ENCODE data around the gene PPEF1. TPM values are rescaled to one million over a fixed set of nuclear protein-coding genes. Genes with fewer than 3 reads are reported as not detected.

PPEF1 gene
- total and polyA plus RNA-seq, 2 of the 13 experiments (the other 11 are each of a cell fraction or from before 2014, with no cell fraction given) = not detected

- no peak overlapping the region for H3K4me2 ChIP-seq (ENCODE audit: low read depth, low read length)
- no peak overlapping the region for H2AFZ ChIP-seq (ENCODE audit: low read length)
- ChIA-PET CTCF (ENCODE audit: low intra/inter-chr PET ratio, low total read pairs) (no interaction called here), POLR2A (no interaction called here)
- no peaks in the 10 kb centered on the region for H3K4me1 ChIP-seq (ENCODE audit: insufficient read depth, low read length)
- in situ Hi-C loops (cut with HindIII; ENCODE audit: extremely low pct_ligation_motif_present, low pct_unique_long_range_greater_than_20kb) = no loop called here
- no peak for ATAC-seq
- no peaks in the 10 kb centered on the region for H3K9me3 ChIP-seq (ENCODE audit: low read length)
- no peak overlapping the region for H3K27ac ChIP-seq (ENCODE audit: extremely low read length, insufficient read depth, low read length)
- no peaks in the 10 kb centered on the region for H3K36me3 ChIP-seq (replicated peaks in 1 of 2; ENCODE audit: control insufficient read depth in 1 of 2, insufficient read depth in 2 of 2, low read length in 2 of 2)
- no TSS peak for BruUV-seq (replicated peaks)
- intact Hi-C loops (cut with micrococcal nuclease; ENCODE audit: unreplicated experiment) = no loop called here
- H3K4me3 ChIP-seq (replicated peaks in 1 of 3; ENCODE audit: insufficient read depth in 1 of 3, low read depth in 2 of 3, low read length in 3 of 3) = no peak overlapping the region
- H3K79me2 ChIP-seq (ENCODE audit: insufficient read depth, low read length) = no peaks in the 10 kb centered on the region
- DNase-seq (ENCODE audit: low spot score) = no peak
- no peak for FAIRE-seq
- H4K20me1 ChIP-seq (ENCODE audit: insufficient read depth, low read length) = no peaks in the 10 kb centered on the region
- H3K27me3 ChIP-seq (ENCODE audit: control insufficient read depth in 1 of 2, insufficient read depth in 2 of 2, low read length in 2 of 2) = no peaks in the 10 kb centered on the region
- H3K9ac ChIP-seq (ENCODE audit: insufficient read depth, low read depth, low read length) = no peak overlapping the region
- TF ChIP-seq PITX1 (CRISPR knock-in tag; IDR thresholded peaks at IDR 0.05) = no peak
- TF ChIP-seq CREBL2 (CRISPR knock-in tag; IDR thresholded peaks at IDR 0.05; ENCODE audit: borderline replicate concordance) = no peak
- no peak for TF ChIP-seq ZNF766 (CRISPR knock-in tag; IDR thresholded peaks at IDR 0.05; ENCODE audit: borderline replicate concordance)
- TF ChIP-seq ATF7 (IDR thresholded peaks at IDR 0.05) = no peak
- TF ChIP-seq ATF7 (CRISPR knock-in tag; IDR thresholded peaks at IDR 0.05) = no peak
- TF ChIP-seq ZNF17 (CRISPR knock-in tag; IDR thresholded peaks at IDR 0.05) = no peak
- TF ChIP-seq, protein P1, sequence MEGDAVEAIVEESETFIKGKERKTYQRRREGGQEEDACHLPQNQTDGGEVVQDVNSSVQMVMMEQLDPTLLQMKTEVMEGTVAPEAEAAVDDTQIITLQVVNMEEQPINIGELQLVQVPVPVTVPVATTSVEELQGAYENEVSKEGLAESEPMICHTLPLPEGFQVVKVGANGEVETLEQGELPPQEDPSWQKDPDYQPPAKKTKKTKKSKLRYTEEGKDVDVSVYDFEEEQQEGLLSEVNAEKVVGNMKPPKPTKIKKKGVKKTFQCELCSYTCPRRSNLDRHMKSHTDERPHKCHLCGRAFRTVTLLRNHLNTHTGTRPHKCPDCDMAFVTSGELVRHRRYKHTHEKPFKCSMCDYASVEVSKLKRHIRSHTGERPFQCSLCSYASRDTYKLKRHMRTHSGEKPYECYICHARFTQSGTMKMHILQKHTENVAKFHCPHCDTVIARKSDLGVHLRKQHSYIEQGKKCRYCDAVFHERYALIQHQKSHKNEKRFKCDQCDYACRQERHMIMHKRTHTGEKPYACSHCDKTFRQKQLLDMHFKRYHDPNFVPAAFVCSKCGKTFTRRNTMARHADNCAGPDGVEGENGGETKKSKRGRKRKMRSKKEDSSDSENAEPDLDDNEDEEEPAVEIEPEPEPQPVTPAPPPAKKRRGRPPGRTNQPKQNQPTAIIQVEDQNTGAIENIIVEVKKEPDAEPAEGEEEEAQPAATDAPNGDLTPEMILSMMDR (CRISPR knock-in tag; IDR thresholded peaks at IDR 0.05) = no peak
- TF ChIP-seq, protein P2, sequence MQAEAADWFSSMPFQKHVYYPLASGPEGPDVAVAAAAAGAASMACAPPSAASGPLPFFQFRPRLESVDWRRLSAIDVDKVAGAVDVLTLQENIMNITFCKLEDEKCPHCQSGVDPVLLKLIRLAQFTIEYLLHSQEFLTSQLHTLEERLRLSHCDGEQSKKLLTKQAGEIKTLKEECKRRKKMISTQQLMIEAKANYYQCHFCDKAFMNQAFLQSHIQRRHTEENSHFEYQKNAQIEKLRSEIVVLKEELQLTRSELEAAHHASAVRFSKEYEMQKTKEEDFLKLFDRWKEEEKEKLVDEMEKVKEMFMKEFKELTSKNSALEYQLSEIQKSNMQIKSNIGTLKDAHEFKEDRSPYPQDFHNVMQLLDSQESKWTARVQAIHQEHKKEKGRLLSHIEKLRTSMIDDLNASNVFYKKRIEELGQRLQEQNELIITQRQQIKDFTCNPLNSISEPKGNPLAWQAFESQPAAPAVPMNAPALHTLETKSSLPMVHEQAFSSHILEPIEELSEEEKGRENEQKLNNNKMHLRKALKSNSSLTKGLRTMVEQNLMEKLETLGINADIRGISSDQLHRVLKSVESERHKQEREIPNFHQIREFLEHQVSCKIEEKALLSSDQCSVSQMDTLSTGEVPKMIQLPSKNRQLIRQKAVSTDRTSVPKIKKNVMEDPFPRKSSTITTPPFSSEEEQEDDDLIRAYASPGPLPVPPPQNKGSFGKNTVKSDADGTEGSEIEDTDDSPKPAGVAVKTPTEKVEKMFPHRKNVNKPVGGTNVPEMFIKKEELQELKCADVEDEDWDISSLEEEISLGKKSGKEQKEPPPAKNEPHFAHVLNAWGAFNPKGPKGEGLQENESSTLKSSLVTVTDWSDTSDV (CRISPR knock-in tag; IDR thresholded peaks at IDR 0.05) = no peak
- TF ChIP-seq ZNF550 (CRISPR knock-in tag; IDR thresholded peaks at IDR 0.05; ENCODE audit: borderline replicate concordance) = no peak
- no peak for TF ChIP-seq TCF7L2 (IDR thresholded peaks at IDR 0.05; ENCODE audit: low read depth, low read length)
- TF ChIP-seq SMARCC2 (IDR thresholded peaks at IDR 0.05) = no peak
- TF ChIP-seq, protein P3, sequence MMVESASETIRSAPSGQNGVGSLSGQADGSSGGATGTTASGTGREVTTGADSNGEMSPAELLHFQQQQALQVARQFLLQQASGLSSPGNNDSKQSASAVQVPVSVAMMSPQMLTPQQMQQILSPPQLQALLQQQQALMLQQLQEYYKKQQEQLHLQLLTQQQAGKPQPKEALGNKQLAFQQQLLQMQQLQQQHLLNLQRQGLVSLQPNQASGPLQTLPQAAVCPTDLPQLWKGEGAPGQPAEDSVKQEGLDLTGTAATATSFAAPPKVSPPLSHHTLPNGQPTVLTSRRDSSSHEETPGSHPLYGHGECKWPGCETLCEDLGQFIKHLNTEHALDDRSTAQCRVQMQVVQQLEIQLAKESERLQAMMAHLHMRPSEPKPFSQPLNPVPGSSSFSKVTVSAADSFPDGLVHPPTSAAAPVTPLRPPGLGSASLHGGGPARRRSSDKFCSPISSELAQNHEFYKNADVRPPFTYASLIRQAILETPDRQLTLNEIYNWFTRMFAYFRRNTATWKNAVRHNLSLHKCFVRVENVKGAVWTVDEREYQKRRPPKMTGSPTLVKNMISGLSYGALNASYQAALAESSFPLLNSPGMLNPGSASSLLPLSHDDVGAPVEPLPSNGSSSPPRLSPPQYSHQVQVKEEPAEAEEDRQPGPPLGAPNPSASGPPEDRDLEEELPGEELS (CRISPR knock-in tag; IDR thresholded peaks at IDR 0.05) = no peak
- no peak for TF ChIP-seq PHB2 (IDR thresholded peaks at IDR 0.05; ENCODE audit: partially characterized antibody)
- no peak for TF ChIP-seq BRF2 (CRISPR knock-in tag; IDR thresholded peaks at IDR 0.05)
- no peak for TF ChIP-seq THAP7 (CRISPR knock-in tag; IDR thresholded peaks at IDR 0.05)
- TF ChIP-seq CERS6 (CRISPR knock-in tag; IDR thresholded peaks at IDR 0.05) = no peak
Observed at GRCh38 chrX:18792828-18793227, 85.4 kb downstream of the PPEF1 start.

Data from HepG2 (cell line).